Bronchial epithelial cell (primary cell): Measurements from ENCODE around the gene URM1. TPM values are rescaled to one million over a fixed set of nuclear protein-coding genes. Genes with fewer than 3 reads are reported as not detected.
A peak's percentile ranks its signal among the peaks of the same experiment; 100 is the strongest.

Source experiments
- DNase-seq: peaks from one replicate; pipeline ENCODE4 v3.0.0-alpha.2; 2010; ENCODE audit warnings: low read depth
- FAIRE-seq: peaks from 2 replicates; lab custom pipeline; 2011; peaks lifted over from hg19 to GRCh38; lab: Jason Lieb, UNC
- H3K27me3 ChIP-seq: 2 replicates; pipeline ENCODE4 v1.5.1; 2011; ENCODE audit warnings: low read length; ENCODE audit not compliant: control insufficient read depth, insufficient read depth
- H3K36me3 ChIP-seq: 2 replicates; pipeline ENCODE4 v1.5.1; 2011; ENCODE audit warnings: low read length; ENCODE audit not compliant: control insufficient read depth, insufficient read depth
- H3K4me3 ChIP-seq: 2 replicates; pipeline ENCODE4 v1.5.1; 2011; ENCODE audit warnings: mild to moderate bottlenecking, low read depth, low read length, control low read depth
- total RNA-seq: library from RNA; depleted of rRNA; stranded (reverse); fragments of >200 nt; gene quantifications from 2 replicates; pipeline ENCODE4 v1.2.1, GENCODE V29; 2014
- TF ChIP-seq, protein P1 (sequence below): IDR thresholded peaks from 2 replicates; pipeline ENCODE4 v1.5.1; 2011; ENCODE audit warnings: mild to moderate bottlenecking, moderate library complexity, low read length, control low read depth, inconsistent platforms; ENCODE audit not compliant: insufficient read depth, severe bottlenecking

Gene URM1
- total RNA-seq, 1 donor from 2014 or later, result 17.9 TPM

DNA sequence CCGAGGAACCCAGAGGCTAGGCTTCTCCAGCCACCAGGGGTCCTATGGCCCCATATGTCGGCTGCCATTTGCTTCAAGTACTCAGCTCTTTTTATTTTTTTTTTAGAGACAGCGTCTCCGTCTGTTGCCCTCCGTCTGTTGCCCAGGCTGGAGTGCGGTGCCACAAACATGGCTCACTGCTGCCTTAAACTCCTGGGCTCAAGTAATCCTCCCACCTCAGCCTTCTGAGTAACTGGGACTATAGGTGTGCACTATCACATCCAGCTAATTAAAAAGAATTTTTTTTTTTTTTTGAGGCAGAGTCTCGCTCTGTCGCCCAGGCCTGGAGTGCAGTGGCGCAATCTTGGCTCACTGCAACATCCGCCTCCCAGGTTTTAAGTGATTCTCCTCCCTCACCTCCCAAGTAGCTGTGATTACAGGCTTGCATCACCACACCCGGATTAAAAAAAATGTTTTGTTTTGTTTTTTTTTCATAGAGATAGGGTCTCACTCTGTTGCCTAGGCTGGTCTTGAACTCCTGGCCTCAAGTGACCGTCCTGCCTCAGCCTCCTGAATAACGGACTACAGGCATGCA lies 58.4 kb downstream of the URM1 start:
- TF ChIP-seq, protein P1, sequence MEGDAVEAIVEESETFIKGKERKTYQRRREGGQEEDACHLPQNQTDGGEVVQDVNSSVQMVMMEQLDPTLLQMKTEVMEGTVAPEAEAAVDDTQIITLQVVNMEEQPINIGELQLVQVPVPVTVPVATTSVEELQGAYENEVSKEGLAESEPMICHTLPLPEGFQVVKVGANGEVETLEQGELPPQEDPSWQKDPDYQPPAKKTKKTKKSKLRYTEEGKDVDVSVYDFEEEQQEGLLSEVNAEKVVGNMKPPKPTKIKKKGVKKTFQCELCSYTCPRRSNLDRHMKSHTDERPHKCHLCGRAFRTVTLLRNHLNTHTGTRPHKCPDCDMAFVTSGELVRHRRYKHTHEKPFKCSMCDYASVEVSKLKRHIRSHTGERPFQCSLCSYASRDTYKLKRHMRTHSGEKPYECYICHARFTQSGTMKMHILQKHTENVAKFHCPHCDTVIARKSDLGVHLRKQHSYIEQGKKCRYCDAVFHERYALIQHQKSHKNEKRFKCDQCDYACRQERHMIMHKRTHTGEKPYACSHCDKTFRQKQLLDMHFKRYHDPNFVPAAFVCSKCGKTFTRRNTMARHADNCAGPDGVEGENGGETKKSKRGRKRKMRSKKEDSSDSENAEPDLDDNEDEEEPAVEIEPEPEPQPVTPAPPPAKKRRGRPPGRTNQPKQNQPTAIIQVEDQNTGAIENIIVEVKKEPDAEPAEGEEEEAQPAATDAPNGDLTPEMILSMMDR, result no peak
- Histone ChIP-seq H3K36me3 (no peaks in the 10 kb centered on the region), H3K27me3 (no peaks in the 10 kb centered on the region), H3K4me3 (no peak overlapping the region)
- no peak for FAIRE-seq
- DNase-seq, result no peak

DNA sequence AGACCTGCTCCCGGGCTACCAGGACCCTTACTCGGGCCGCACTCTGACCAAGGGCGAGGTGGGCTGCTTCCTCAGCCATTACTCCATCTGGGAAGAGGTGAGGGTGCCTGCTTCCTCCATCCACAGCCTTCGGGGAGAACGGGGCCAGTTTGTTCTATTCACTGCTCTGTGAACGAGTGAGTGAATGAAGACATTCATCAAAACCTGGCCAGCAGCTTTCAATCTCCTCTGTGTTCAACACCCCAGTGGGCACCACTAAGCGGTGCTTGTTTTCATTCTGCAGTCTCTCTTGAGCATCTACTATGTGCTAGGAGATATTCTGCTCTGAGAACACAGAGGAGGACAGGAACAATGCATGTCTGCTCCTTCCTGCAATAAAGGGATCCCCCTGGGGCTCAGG lies 60.0 kb downstream of the URM1 start:
- TF ChIP-seq, protein P1, result no peak
- FAIRE-seq, result peak; percentile 32
- Histone ChIP-seq H3K4me3 (no peak overlapping the region), H3K36me3 (no peaks in the 10 kb centered on the region), H3K27me3 (no peaks in the 10 kb centered on the region)
- no peak for DNase-seq

DNA sequence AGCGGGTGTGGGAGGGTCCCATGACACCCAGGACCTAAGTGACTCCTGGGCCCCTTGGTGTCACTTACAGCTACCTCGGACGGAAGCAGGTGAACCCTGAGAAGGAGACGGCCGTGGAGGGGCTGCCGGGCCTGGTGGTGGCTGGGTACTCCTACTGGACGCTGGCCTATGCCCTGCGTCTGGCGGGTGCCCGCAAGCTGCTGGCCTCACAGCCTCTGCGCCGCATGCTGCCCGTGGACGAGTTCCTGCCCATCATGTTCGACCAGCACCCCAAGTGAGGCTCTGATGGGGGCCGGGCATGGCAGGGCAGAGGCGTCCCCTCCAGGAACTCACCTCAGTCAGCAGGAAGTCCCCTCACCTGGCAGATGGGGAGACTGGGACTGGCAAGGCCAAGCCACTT lies 63.2 kb downstream of the URM1 start:
- no peak for FAIRE-seq
- no peaks in the 10 kb centered on the region for H3K27me3 ChIP-seq
- TF ChIP-seq, protein P1, result no peak
- no peak for DNase-seq
- peaks cover 2% of the 10 kb centered on the region for H3K36me3 ChIP-seq
- no peak overlapping the region for H3K4me3 ChIP-seq

DNA sequence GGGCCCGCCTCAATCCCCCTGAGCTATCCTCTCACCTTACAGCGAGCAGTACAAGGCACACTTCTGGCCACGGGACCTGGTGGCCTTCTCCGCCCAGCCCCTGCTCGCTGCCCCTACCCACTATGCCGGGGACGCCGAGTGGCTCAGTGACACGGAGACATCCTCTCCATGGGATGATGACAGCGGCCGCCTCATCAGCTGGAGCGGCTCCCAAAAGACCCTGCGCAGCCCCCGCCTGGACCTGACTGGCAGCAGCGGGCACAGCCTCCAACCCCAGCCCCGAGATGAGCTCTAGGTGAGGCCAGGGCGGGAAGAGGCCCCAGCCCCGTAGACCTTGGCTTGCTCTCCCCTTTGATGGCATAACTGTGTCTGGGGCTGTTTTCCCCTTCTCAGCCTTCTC lies 64.4 kb downstream of the URM1 start:
- FAIRE-seq, result no peak
- TF ChIP-seq, protein P1, result no peak
- no peak for DNase-seq
- H3K4me3 ChIP-seq, result no peak overlapping the region
- H3K27me3 ChIP-seq, result no peaks in the 10 kb centered on the region
- H3K36me3 ChIP-seq, result peaks cover 2% of the 10 kb centered on the region

DNA sequence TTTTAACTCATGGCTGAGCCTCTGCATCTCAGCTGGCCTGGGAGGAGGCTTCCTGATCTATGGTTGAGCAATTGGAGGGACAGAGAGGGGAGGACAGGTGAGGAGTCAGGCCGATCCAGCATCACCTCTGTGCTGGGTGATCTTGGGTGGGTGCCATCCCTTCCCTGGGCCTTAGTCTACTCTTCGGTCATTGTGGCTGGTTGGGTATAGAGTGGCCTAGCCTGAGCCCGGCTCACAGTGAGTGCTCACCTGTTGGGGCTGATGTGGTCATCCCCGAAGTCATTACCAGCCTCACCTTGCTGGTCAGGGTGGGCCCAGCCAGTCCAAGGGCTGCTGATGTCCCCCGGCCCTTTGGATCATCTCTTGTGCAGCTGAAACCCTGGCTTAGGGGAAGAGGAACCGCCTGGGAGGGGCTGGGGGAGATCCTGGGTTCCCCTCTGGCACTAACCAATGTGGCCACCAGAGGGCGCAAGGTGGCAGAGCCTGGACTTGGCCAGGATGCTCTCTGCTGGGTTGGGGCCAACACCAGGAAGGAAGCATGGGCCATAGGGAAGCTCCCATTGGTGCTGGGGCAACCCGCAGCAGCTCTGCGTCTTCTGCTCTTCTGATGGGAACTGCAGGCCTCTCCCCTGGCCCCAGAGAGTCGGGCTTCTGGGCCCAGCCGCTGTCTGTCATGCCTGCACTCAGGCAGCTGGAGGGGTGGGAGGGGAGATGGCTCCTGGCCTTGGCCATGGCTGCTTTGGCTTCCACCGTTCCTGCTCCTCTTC lies 67.4 kb downstream of the URM1 start:
- FAIRE-seq (no peak), DNase-seq (peak; percentile 47)
- Histone ChIP-seq H3K36me3 (peaks cover 2% of the 10 kb centered on the region), H3K27me3 (peaks cover 2% of the 10 kb centered on the region), H3K4me3 (no peak overlapping the region)
- TF ChIP-seq, protein P1, result peak; percentile 98
